Endodermal cell (in vitro differentiated cells): ENCODE data around the gene ARHGAP26. TPM values are rescaled to one million over a fixed set of nuclear protein-coding genes. Genes with fewer than 3 reads are reported as not detected.

Experiments used
- DNase-seq: peaks from one replicate; pipeline ENCODE4 v3.0.0-alpha.2; 2017
- H3K27ac ChIP-seq: 2 replicates; pipeline ENCODE4 v1.5.1; 2013; ENCODE audit warnings: mild to moderate bottlenecking, low read depth, low read length, moderate library complexity
- H3K27me3 ChIP-seq: 2 replicates; pipeline ENCODE4 v1.6.1; 2013; ENCODE audit warnings: mild to moderate bottlenecking, low read length, moderate library complexity; ENCODE audit not compliant: insufficient read depth, control insufficient read depth, poor library complexity, severe bottlenecking
- H3K36me3 ChIP-seq: 2 replicates; pipeline ENCODE4 v1.7.0; 2013; ENCODE audit warnings: mild to moderate bottlenecking, low read length, moderate library complexity; ENCODE audit not compliant: control insufficient read depth, insufficient read depth
- H3K4me1 ChIP-seq: one replicate; pipeline ENCODE4 v1.7.0; 2013; ENCODE audit warnings: low read length; ENCODE audit not compliant: control insufficient read depth, insufficient read depth
- H3K4me3 ChIP-seq: 2 replicates; pipeline ENCODE4 v1.5.1; 2013; ENCODE audit warnings: mild to moderate bottlenecking, low read length, moderate library complexity
- H3K9ac ChIP-seq: 2 replicates; pipeline ENCODE4 v1.6.1; 2013; ENCODE audit warnings: mild to moderate bottlenecking, low read length, moderate library complexity; ENCODE audit not compliant: poor library complexity, severe bottlenecking; ENCODE audit errors: extremely low read depth
- H3K9me3 ChIP-seq: 2 replicates; pipeline ENCODE4 v1.6.1; 2013; ENCODE audit warnings: mild to moderate bottlenecking, low read length, moderate library complexity; ENCODE audit not compliant: control insufficient read depth
- H3K27ac Mint-ChIP-seq: 2 replicates; pipeline ENCODE4 v1.8.0; 2020; ENCODE audit warnings: mixed read lengths
- H3K27me3 Mint-ChIP-seq: 2 replicates; pipeline ENCODE4 v1.8.0; 2021; ENCODE audit warnings: mild to moderate bottlenecking, mixed read lengths; ENCODE audit not compliant: insufficient read depth
- H3K36me3 Mint-ChIP-seq: 2 replicates; pipeline ENCODE4 v1.8.0; 2020; ENCODE audit warnings: low read depth, mixed read lengths
- H3K4me1 Mint-ChIP-seq: 2 replicates; pipeline ENCODE4 v1.8.0; 2020; ENCODE audit warnings: mixed read lengths
- H3K4me3 Mint-ChIP-seq: 2 replicates; pipeline ENCODE4 v1.8.0; 2020; ENCODE audit warnings: mild to moderate bottlenecking, moderate library complexity, mixed read lengths
- H3K9me3 Mint-ChIP-seq: 2 replicates; pipeline ENCODE4 v1.8.0; 2020; ENCODE audit warnings: mild to moderate bottlenecking, mixed read lengths
- CTCF ChIP-seq: fragments of 200-600 bp; sonication (generic); conservative IDR thresholded peaks from 2 replicates; pipeline ENCODE4 v1.5.0; 2021; ENCODE audit warnings: antibody characterized with exemption, mild to moderate bottlenecking
- WGBS, 2 experiments: methylation state at CpG; one replicate each; pipeline versions ENCODE4 v1.1.5 to v1.1.7; 2013; ENCODE audit warnings: missing lambda C conversion rate in 2 of 2, mixed read lengths in 1 of 2; ENCODE audit not compliant: insufficient coverage in 1 of 2, insufficient read length in 1 of 2; 5-methylcytosine and 5-hydroxymethylcytosine counted together
- total RNA-seq, 2 donors: library from RNA; stranded (reverse); fragmentation: NEBNext Ultra II Directional in 1 of 2; extraction: Animal tissue kit (Norgen Biotek cat#: 25700) in 1 of 2; gene quantifications; 2 replicates in 1 of 2; 3 replicates in 1 of 2; pipeline ENCODE4 v1.2.1, GENCODE V29; 2021

The ARHGAP26 gene
- total RNA-seq, 2 donors from 2014 or later = 49.2 to 60.5 TPM

- H3K27me3 ChIP-seq = no peaks in the 10 kb centered on the region
- no peak overlapping the region for H3K4me3 ChIP-seq
- no peak overlapping the region for H3K27ac ChIP-seq
- no peak for DNase-seq
- WGBS, 2 experiments = 90 to 95% methylated on average over 6 to 7 of the region's 7 CpGs
- Mint-ChIP-seq H3K4me1 (peaks cover 62% of the 10 kb centered on the region), H3K9me3 (no peaks in the 10 kb centered on the region), H3K27ac (peak overlapping the region; percentile 95), H3K4me3 (no peak overlapping the region), H3K36me3 (no peaks in the 10 kb centered on the region), H3K27me3 (no peaks in the 10 kb centered on the region)
- H3K4me1 ChIP-seq = peaks cover 20% of the 10 kb centered on the region
- TF ChIP-seq CTCF = no peak
- H3K9me3 ChIP-seq = no peaks in the 10 kb centered on the region
- H3K36me3 ChIP-seq = no peaks in the 10 kb centered on the region
- no peak overlapping the region for H3K9ac ChIP-seq
Observed at GRCh38 chr5:142844866-142845265, 74.7 kb downstream of the ARHGAP26 start.

GRCh38 chr5:142845402-142845921 lies 75.3 kb downstream of the ARHGAP26 start:
- Mint-ChIP-seq H3K4me1 (peaks cover 66% of the 10 kb centered on the region), H3K9me3 (no peaks in the 10 kb centered on the region), H3K27ac (peak overlapping the region; percentile 95)

GRCh38 chr5:142845954-142846398 lies 75.8 kb downstream of the ARHGAP26 start:
- peaks cover 20% of the 10 kb centered on the region for H3K4me1 ChIP-seq
- TF ChIP-seq CTCF = no peak
- Mint-ChIP-seq H3K9me3 (no peaks in the 10 kb centered on the region), H3K27me3 (no peaks in the 10 kb centered on the region), H3K36me3 (no peaks in the 10 kb centered on the region), H3K4me3 (peak overlapping the region; percentile 5), H3K4me1 (peaks cover 66% of the 10 kb centered on the region), H3K27ac (peak overlapping the region; percentile 95)
- no peak overlapping the region for H3K4me3 ChIP-seq
- H3K27me3 ChIP-seq = no peaks in the 10 kb centered on the region
- H3K9ac ChIP-seq = peak overlapping the region; percentile 1
- no peak overlapping the region for H3K27ac ChIP-seq
- 85 to 98% methylated on average over 4 to 9 of the region's 9 CpGs for WGBS, 2 experiments
- H3K9me3 ChIP-seq = no peaks in the 10 kb centered on the region
- no peaks in the 10 kb centered on the region for H3K36me3 ChIP-seq
- peak; percentile 77 for DNase-seq

More at GRCh38 chr5:142845402-142845921, 75.3 kb downstream of the ARHGAP26 start:
- Mint-ChIP-seq H3K36me3 (no peaks in the 10 kb centered on the region), H3K27me3 (no peaks in the 10 kb centered on the region), H3K4me3 (peak overlapping the region; percentile 5)
- Histone ChIP-seq H3K4me3 (no peak overlapping the region), H3K4me1 (peaks cover 20% of the 10 kb centered on the region), H3K36me3 (no peaks in the 10 kb centered on the region), H3K27ac (no peak overlapping the region), H3K9me3 (no peaks in the 10 kb centered on the region), H3K9ac (peak overlapping the region; percentile 1), H3K27me3 (no peaks in the 10 kb centered on the region)
- 89 to 100% methylated on average over 2 to 4 of the region's 4 CpGs for WGBS, 2 experiments
- no peak for DNase-seq
- TF ChIP-seq CTCF = peak; percentile 16
